GM21717 (cell line): ENCODE results near the gene SUMO3.

Experiments
- ATAC-seq: cut with Tn5 transposase; IDR thresholded peaks from one replicate; pipeline ENCODE4 v1.9.1; 2021; ENCODE audit warnings: mild to moderate bottlenecking, moderate library complexity; ENCODE audit not compliant: unreplicated experiment

The SUMO3 gene

DNA sequence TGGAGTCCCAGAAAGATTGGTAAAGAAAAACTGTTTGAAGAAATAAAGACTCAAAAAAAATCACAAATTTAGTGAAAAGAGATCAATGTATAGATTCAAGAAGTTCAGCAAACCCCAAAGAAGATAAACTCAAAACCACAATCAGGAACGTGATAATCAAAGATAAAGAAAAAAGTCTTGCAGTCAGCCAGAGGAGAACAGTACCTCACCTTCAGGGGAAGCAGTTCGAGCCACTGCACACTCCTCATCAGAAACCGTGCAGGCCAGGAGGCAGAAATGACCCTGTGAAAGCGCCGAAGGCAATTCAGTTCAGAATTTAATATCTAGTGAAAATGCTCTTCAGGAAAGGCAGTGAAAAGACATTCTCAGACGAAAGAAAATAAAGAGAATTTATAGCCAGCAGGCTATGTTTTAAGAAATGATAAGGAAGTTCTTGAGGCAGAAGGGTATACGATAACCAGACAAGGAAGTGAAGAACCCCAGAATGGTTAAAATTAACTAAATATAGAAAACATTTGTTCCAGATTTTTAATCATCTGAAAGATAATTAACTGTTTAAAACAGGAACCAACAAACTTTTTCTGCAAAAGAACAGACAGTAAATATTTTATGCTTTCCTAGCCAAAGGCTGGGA lies 13.5 kb upstream of the SUMO3 start:
- ATAC-seq: no peak

DNA sequence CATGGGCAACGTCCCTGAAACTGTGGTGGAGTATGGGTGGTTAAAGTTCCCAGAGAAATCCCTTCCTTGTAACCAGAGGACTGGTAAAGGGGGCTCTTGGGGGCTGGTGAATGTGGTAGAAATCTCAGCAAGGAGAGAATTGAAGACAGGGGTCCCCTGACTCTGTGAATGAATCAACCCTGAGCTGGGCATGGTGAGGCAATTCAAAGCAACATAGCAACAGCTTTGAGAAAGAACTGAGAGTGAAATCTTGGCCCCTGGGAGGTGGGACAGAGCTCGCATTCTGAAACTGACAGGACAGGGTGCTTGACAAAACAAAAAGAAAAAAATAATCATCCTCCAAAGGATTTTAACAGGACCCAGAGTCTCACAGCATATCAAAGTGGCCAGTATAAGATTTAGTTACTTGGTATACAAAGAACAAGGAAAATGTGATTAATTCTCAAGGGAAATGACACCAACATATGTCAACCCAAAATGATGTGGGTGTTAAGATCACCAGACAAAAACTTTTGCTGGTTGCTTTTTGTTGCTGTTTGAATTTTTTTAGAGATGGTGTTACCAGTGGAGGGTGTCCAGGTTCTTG lies 11.7 kb upstream of the SUMO3 start:
- no peak for ATAC-seq

DNA sequence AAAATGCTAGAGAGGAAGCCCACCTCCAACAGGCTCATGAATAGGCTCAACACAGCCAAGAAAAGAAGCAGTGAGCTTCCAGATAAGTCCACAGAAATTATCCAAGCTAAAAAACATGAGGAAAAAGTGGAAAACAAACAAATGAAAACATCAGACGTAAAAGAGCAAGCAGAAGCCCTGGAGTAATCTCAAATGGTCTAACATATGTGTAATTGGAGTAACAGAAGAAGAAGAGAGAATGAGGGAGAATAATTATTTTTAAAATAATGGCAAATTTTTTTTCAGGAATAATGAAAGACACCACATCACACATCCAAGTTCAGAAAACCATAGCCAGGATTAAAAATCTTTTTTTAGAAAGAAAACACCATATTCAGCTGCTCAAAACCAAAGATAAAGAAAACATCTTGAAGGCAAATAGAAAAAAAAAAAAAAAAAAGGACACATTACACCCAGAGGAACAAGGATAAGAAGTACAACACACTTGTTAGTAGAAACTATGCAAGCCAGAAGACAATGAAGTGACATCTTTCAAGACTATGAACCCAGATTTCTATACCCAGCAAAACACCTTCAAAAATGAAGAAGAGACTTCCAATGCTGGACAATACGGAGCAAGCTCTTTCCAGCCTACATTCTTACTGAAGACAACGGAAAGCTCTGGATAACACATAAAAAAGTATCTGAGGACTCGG lies 10.6 kb upstream of the SUMO3 start:
- no peak for ATAC-seq

DNA sequence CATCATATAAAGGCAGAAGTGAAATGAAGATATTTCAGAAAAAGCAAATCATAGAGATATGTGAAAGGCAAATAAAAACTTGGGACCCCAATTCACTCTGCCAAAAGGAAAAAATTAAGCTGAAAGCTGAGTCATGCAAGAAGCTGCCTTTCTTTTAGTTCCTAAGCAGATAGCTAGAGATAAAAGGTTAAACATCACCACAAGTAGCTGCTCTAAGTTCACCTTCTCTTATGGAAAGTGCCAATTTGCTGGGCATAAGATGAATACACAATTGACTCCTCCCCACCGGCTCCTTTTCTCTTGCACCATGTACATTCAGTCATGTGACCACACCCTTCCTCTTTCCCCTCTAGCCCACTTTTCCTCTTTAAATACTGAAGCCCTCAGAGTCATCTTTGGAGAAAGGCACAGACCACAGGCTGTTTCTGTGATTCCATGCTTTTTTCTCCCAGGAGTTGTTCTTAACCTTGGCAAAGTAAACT lies 5.4 kb upstream of the SUMO3 start:
- no peak for ATAC-seq

DNA sequence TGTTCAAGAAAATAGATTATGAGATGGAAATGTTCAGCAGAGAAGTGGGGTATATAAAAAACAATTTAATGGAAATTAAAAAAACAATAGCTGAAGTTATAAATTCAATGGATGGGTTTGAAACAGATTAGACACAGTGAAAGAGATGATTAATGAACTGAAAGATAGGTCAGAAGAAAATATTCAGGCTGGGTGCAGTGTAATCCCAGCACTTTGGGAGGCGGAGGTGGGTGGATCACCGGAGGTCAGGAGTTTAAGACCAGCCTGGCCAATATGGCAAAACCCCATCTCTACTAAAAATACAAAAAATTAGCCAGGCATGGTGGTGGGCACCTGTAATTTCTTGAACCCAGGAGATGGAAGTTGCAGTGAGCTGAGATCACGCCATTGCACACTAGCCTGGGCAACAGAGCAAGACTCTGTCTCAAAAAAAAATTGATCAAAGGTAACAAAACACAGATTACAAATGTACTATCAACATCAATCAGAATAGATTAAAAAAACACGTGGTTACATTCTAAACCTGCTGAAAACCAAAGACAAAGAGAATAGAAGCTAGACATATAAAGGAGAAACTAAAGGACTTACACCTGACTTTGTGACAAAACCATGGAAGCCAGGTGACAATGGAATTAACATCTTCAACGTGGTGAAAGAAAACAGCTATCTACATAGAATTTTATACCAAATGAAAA lies 4.8 kb upstream of the SUMO3 start:
- no peak for ATAC-seq

DNA sequence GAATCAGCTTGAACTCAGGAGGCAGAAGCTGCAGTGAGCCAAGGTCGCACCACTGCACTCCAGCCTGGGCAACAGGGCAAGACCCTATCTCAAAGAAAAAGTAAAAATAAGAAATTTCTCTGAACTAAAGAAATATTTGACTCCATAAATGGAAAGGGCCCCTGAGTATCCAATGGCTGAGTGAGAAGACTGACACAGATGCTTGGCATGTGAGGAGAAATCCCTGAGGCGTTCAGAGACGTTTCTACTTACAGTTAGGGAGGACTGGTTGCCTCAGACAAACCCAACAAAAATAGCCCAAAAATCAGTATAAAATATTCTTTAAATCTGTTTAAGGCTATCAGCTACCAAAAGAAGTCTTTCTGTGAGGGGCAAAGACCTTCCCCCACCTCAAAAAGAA lies 3.0 kb upstream of the SUMO3 start:
- ATAC-seq: no peak

DNA sequence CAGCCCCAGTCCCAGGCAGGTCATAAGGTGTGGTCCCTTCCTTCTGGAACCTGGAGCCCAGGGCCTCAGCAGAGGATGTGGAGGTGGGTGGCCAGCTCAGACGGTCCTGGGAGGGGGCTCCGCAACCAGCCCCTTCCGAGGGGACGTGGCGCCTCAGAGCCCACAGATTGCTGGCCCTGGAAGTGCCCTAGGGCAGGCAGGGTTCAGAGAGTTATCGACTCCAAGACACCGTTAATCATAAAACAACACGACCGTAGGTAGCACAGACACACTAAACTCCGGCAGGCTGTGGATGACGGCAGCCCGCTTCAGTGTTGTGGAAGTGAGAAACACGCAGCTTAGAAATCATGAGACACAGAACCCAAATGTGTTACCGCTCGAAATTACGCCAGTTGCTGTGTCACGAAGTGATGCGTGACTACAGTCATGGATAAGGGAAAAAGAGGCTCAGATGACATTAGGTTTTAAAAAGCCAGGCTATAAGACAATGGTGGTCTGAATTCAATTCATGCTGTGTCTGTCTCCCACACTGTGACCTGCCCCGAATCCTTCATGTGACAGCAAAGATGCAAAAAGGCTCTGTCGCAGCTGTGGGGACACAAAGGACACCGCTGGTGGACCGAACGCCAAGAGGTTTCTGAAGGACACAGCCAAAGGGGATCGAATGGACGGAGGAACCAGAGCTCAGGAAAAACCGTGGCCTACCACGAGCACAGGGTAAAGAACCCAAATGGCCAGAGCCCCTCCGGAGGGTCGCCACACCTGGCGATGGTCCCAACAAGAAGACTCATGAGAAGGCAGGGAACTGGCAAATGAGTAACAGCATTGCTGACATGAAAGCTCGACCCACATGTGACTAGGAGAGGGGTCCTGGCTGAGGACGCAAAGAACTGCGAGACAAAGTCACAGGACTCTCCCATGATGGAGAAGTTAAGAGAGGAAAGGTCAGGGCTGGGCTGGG lies 1.7 kb upstream of the SUMO3 start:
- no peak for ATAC-seq

DNA sequence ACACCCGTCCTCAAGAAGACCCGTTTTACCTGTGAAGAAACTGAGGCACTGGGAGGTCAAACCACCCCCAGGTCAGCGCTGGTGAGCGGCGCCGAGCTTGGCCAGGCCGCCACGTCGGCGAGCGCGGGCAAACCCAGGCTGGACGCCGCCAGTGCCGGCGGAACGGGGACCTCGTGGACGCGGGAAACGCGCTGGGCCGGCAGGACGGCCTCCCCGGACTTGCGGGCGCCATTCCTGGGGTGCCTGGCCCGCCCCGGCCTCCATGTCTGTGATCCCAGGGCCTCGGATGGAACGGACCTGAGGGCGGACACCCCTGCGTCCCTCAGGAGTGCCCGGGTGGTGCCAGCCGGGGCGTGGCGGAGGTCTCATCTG lies 764 bp upstream of the SUMO3 start:
- ATAC-seq: no peak

DNA sequence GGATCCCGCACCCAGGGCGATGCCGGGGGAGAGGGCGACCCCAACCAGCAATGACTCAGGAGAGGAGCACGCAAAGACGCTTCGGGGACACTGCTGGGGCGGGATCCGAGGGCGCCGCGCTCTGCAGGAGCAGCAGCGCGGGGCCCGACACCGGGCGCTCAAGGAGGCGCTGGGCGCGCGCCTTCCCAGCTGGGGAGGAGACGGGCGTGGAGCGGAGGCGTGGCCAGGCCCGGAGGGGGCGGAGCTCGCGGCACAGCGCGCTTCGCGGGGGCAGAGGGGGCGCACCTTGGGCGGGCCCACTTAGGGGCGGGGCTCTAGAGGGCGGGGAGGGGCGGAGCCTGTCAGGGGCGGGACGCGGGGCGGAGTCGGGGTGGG lies 369 bp downstream of the SUMO3 start:
- peak; percentile 45 for ATAC-seq

DNA sequence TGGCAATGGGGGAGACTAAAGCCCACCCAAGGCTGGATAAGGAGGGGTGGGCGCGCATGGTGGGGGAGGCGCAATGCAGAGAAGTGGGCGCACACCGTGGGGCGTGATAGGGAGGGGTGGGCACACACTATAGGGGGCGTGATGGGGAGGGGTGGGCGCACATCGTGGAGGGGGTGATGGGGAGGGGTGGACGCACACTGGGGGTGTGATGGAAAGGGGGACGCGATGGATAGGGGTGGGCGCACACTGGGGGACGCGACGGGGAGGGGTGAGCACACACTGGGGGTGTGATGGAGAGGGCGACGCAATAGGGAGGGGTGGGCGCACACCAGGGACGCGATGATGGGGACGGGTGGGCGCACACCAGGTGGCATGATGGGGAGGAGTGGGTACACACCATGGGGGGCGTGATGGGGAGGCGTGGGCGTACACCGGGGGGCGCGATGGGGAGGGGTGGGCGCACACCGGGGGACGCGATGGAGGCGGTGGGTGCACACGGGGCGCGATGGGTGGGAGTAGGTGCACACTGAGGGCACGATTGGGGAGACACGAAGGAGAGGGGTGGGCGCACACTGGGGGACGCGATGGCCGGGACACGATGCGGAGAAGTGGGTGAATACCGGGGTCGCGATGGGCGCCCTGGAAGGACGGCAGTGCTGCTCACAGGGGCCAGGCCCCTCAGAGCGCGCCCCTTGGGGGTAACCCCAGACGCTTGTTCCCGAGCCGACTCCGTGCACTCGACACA lies 929 bp downstream of the SUMO3 start:
- no peak for ATAC-seq

DNA sequence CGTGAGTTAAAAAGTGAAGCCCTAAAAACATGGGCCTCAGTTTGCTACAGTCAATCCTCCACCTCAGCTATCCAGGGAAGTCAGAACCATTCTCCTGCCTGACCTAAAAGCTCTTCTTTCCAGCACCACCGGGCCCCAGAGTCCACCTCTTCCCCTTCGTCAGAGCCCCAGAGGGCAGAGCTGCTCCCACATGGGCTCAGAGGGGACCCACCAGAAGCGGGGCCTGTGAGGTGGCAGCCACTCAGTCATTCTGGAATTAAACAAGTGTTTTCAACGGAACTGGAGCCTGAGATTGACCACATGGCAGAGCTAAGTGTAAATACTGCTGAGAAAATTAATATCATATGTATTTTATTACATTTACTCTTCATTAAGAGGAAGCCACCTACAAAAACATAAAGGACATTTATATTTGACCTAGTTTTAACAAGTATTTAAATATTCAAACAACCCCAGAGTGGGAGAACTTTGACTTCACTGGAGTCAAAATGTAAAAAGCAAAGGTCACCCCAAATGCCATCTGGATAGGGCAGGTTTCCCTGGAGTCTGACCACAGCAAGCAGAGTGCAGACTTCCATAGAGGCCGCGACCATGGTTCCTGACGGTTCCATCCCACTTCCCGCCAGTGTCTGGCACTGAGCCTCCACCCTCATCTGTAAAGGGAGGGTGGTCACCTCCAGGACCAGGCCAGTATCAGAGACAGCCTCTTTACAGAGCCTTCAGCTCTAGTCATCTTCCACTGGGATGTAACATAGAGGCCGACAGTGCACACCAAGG lies 1.8 kb downstream of the SUMO3 start:
- no peak for ATAC-seq

DNA sequence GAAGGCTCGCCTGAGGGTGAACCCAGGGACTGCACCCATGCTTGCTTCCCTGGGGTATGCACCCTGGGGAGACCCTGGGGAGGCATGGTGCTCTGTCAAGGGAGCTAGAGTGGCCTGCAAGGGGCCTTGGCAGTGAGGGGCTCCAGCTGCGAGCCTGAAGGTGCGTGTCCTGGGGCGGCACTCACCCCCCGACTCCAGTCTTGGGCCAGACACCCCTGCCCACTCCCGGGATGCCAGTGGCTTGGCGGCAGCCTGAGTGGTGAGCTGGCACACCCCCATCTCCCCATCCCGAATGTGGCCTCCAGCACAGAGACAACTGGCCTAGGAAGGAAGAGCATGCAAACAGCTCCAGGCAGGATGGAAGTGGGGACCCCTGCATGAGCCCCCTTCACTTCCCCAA lies 2.6 kb downstream of the SUMO3 start:
- ATAC-seq: no peak

DNA sequence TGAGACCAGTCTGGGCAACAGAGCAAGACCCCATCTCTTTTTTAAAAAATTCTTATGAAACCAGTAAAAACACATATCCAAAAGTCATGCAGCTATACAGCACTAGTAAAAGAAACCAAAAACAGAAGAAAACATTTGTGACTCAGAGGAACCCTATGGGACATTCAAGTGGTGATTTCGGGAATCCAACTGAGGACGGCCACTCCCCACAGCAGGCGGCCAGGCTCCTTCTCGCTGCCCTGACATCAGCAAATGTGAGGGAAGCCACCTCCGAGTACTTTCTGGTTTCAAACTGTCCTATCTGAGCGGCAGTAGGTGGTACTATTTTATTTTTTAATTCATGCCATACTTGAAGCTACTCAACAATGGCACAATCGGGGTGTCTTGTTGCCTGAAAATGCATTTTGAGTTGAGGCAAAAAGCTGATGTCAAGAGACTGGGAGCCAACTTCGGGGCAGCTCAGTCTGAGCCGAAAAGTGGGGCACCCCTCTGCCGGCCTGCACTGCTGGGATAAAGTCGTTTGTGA lies 3.3 kb downstream of the SUMO3 start:
- ATAC-seq: no peak

DNA sequence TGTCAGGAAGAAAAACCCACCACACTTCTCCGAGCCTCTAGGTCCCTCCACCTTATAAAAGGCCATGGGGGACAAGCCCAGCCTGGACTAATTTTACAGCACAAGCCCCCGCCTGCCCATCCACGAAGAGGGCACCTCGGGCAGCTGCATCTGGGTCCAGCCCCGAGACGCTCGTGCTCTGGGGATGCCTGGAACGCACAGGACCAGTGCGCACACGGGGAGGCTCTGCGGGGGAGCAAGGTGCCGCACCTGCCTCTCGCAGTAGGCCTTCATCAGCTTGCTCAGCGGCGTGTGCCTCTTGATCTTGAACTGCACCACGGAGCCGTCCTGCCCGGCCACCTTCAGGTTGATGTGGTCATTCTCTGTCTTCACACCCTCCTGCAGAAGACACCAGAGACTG lies 4.1 kb downstream of the SUMO3 start:
- ATAC-seq: no peak

DNA sequence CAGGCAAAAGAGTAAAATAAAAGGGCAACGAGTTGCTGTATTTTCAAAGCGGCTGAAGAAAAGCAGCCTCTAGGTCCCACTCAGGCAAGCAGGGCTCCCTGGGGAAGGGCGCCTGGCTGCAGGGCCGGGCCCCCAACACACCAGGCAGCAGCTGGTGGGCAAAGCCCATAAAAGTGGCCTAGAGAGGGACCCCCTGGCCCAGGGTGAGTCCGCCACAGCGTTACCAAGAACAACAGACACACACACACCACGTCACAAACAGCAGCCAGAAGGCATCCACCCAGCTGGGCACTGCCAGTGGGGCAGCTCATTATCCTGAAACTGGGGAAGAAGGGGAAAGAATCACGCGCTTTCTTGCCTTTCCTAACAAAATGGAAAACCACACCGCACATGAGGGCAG lies 4.7 kb downstream of the SUMO3 start:
- ATAC-seq: no peak

DNA sequence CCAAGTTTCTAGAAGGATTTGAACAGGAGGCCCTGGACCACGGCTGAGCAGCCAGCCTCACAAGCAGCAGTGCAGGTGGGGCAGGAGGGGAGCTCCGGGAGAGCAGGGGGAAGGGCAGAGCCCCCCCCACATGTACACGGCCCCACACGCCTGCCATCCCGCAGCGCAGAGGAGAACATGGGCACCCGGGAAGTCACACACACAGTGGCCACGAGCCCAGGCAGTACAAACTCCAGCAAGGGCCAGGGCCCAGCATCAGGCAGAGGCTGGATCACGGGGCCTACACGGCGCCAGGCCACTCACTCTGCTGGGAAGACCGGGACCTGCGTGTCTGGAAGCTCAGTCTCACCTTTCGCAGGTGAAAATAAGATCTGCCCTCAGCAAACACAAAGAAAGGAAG lies 5.2 kb downstream of the SUMO3 start:
- ATAC-seq: no peak

DNA sequence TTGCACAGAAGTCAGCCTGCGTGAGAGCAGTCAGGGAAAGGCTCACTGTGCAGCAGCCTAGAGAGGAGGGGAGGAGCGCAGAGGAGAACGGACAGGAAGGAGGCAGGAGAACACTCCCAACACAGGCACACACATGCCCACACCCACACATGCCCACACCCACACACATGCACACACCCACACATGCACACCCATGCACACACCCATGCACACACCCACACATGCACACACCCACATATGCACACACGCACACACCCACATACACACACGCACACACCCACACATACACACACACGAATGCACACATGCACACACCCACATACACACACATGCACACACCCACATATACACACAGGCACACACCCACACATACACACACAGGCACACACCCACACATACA lies 7.1 kb downstream of the SUMO3 start:
- no peak for ATAC-seq

DNA sequence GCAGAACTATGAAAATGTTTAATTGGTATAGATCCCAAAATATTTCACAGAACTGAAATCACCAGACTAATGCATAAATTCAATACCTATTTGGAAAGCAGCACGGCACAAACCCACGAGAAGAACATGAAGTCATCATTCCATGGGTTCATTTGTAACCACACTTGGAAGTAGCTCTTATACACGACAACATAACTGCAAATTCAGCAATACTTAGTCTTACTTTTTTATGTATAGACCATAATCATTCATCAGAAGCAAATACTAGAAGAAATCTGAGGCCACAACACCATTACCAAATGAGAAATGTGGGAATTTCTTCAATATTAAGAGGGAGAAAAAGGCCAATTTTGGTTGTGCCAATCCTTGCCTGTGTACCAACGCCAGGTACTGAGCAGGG lies 12.0 kb downstream of the SUMO3 start:
- no peak for ATAC-seq

DNA sequence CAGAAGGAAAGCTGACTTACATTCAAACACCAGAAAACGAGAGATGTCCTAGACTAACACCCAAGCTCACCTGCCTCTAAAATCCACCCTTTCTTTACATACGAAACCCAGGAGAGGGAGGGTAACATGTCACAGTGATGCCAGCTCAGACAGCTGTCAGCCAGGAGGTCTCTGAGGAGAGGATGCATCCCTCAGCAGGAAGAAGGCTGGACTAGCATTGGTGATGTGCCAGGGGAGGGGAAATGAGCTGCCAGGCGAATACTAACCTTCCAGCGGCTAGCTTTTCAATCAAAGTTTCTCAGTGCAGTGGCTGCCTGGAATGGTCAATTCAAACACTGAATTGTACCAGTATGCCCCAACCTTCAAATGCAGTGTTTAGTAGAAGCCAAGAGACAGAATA lies 12.6 kb downstream of the SUMO3 start:
- no peak for ATAC-seq
